BLaER1 treated with 17β-estradiol and CSF1 and Interleukin-3, amounts not matched to agents 10 nM and 100 nM (cell line): ENCODE data around the gene RAD52.
A peak's percentile ranks its signal among the peaks of the same experiment; 100 is the strongest.

Experiments
- H3K27ac ChIP-seq, 11 experiments: shearing (Covaris generic); formaldehyde crosslinking; 2 replicates each; pipeline ENCODE4 v1.8.1; 2022
- H3K27me3 ChIP-seq, 11 experiments: shearing (Covaris generic); formaldehyde crosslinking; 2 replicates each; pipeline ENCODE4 v1.8.1; 2022
- H3K36me3 ChIP-seq, 11 experiments: shearing (Covaris generic); formaldehyde crosslinking; 2 replicates each; pipeline ENCODE4 v1.8.1; 2022
- H3K4me1 ChIP-seq, 10 experiments: shearing (Covaris generic); formaldehyde crosslinking; 2 replicates each; pipeline ENCODE4 v1.8.1; 2022
- H3K4me2 ChIP-seq, 11 experiments: shearing (Covaris generic); formaldehyde crosslinking; 2 replicates each; pipeline ENCODE4 v1.8.1; 2022
- H3K4me3 ChIP-seq, 10 experiments: shearing (Covaris generic); formaldehyde crosslinking; 2 replicates each; pipeline ENCODE4 v1.8.1; 2022
- H3K9ac ChIP-seq, 11 experiments: shearing (Covaris generic); formaldehyde crosslinking; 2 replicates each; pipeline ENCODE4 v1.8.1; 2022
- H3K9me3 ChIP-seq, 11 experiments: shearing (Covaris generic); formaldehyde crosslinking; replicated peaks in 1 of 11; 2 replicates each; pipeline ENCODE4 v1.8.1; 2022
- H4K20me1 ChIP-seq, 11 experiments: shearing (Covaris generic); formaldehyde crosslinking; 2 replicates each; pipeline ENCODE4 v1.8.1; 2022
- Cebpa-rat ChIP-seq, 11 experiments: shearing (Covaris generic); IDR thresholded peaks; 2 replicates each; pipeline ENCODE4 v1.8.1; 2022

RAD52 gene

GRCh38 chr12:974271-974862 is 24.9 kb upstream of the RAD52 start:
- no peak overlapping the region for H3K27ac ChIP-seq
- H3K4me2 ChIP-seq, result no peak overlapping the region
- H3K9ac ChIP-seq, result no peak overlapping the region
- peaks cover 0 to 4% (median 0%) of the 10 kb centered on the region in 11 experiments; a peak in 2 of 22 replicates for H3K9me3 ChIP-seq
- no peak overlapping the region for H3K4me3 ChIP-seq
- peaks cover 0 to 4% (median 0%) of the 10 kb centered on the region in 11 experiments; a peak in 2 of 22 replicates for H3K36me3 ChIP-seq
- peaks cover 0 to 6% (median 0%) of the 10 kb centered on the region in 10 experiments; a peak in 2 of 20 replicates for H3K4me1 ChIP-seq
- H4K20me1 ChIP-seq, result no peaks in the 10 kb centered on the region
- TF ChIP-seq Cebpa-rat (IDR thresholded peaks at IDR 0.05), result no peak
- H3K27me3 ChIP-seq, result no peaks in the 10 kb centered on the region

- no peak overlapping the region for H3K27ac ChIP-seq
- no peaks in the 10 kb centered on the region for H3K27me3 ChIP-seq
- no peak overlapping the region for H3K4me3 ChIP-seq
- peaks cover 0 to 3% (median 0%) of the 10 kb centered on the region in 11 experiments; a peak in 3 of 22 replicates for H3K9me3 ChIP-seq
- peaks cover 0 to 4% (median 0%) of the 10 kb centered on the region in 11 experiments; a peak in 1 of 22 replicates for H3K36me3 ChIP-seq
- H3K9ac ChIP-seq, result no peak overlapping the region
- no peaks in the 10 kb centered on the region for H4K20me1 ChIP-seq
- no peak for TF ChIP-seq Cebpa-rat (IDR thresholded peaks at IDR 0.05)
- no peak overlapping the region for H3K4me2 ChIP-seq
- peaks cover 9 to 23% (median 19%) of the 10 kb centered on the region in 10 experiments for H3K4me1 ChIP-seq
Observed at GRCh38 chr12:971991-972390, 22.5 kb upstream of the RAD52 start.

- Histone ChIP-seq H3K4me3 (no peak overlapping the region), H3K4me1 (peaks cover 12 to 43% (median 34%) of the 10 kb centered on the region in 10 experiments), H4K20me1 (no peaks in the 10 kb centered on the region), H3K27me3 (no peaks in the 10 kb centered on the region), H3K27ac (no peak overlapping the region), H3K9me3 (peaks cover 0 to 4% (median 0%) of the 10 kb centered on the region in 11 experiments; a peak in 1 of 22 replicates), H3K9ac (no peak overlapping the region), H3K4me2 (no peak overlapping the region), H3K36me3 (no peaks in the 10 kb centered on the region)
- no peak for TF ChIP-seq Cebpa-rat (IDR thresholded peaks at IDR 0.05)
Observed at GRCh38 chr12:969821-970220, 20.3 kb upstream of the RAD52 start.

DNA sequence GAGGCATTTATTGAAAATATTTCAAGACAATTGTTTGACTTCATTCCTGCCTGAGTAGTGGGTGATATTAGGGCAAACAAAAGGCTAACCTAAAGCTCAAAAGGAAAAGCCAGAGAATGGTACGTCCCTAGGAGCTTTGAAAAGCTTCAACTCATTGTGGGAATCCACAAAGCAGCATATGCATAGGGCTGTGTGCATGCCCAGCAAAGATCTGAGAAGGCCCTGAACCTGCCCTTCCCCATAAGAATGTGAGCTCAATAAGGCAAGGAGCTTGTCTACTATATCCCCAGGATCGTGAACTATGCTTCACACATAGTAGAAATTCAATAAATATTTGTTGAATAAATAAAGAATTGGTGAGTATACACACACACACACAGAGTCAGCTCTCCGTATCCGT is 19.1 kb upstream of the RAD52 start:
- Histone ChIP-seq H3K4me1 (peaks cover 16 to 50% (median 37%) of the 10 kb centered on the region in 10 experiments), H3K27me3 (no peaks in the 10 kb centered on the region), H3K9me3 (peaks cover 0 to 4% (median 0%) of the 10 kb centered on the region in 11 experiments; a peak in 1 of 22 replicates), H3K4me2 (peak overlapping the region in 9 of 11 experiments; percentile 3 to 80 (median 28); a peak in 9 of 22 replicates), H4K20me1 (no peaks in the 10 kb centered on the region), H3K36me3 (no peaks in the 10 kb centered on the region), H3K9ac (no peak overlapping the region), H3K27ac (peak overlapping the region in 7 of 11 experiments; percentile 18 to 79 (median 59); a peak in 5 of 22 replicates), H3K4me3 (no peak overlapping the region)
- TF ChIP-seq Cebpa-rat (IDR thresholded peaks at IDR 0.05), result no peak

- peak overlapping the region in 6 of 11 experiments; percentile 6 to 80 (median 69); a peak in 10 of 22 replicates for H3K4me2 ChIP-seq
- no peak overlapping the region for H3K4me3 ChIP-seq
- peaks cover 16 to 50% (median 37%) of the 10 kb centered on the region in 10 experiments for H3K4me1 ChIP-seq
- no peak overlapping the region for H3K9ac ChIP-seq
- H4K20me1 ChIP-seq, result no peaks in the 10 kb centered on the region
- H3K9me3 ChIP-seq, result peaks cover 0 to 4% (median 0%) of the 10 kb centered on the region in 11 experiments; a peak in 1 of 22 replicates
- no peak for TF ChIP-seq Cebpa-rat (IDR thresholded peaks at IDR 0.05)
- H3K27ac ChIP-seq, result peak overlapping the region in 8 of 11 experiments; percentile 49 to 79 (median 56); a peak in 12 of 22 replicates
- H3K27me3 ChIP-seq, result no peaks in the 10 kb centered on the region
- no peaks in the 10 kb centered on the region for H3K36me3 ChIP-seq
Observed at GRCh38 chr12:967641-968040, 18.1 kb upstream of the RAD52 start.

DNA sequence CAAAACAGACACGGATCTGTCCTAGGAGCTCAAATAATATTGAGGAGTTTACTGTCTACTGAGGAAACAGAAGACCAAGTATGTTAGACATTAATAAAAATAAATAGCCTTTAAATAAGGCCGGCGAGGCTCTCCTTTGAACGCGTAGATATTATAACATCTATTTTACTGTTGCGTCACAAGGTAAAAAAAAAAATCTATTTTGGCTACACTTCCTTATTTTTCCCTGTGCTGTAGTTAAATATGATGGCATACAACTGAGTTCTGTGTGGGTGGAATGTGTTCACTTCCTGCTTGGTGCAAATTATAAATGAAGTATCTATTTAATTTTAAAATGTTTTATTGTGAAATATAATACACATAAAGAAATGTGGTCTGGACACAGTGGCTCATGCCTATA is 17.2 kb upstream of the RAD52 start:
- no peaks in the 10 kb centered on the region for H3K36me3 ChIP-seq
- H3K27me3 ChIP-seq, result no peaks in the 10 kb centered on the region
- peak overlapping the region in 10 of 11 experiments; percentile 10 to 80 (median 60); a peak in 18 of 22 replicates for H3K4me2 ChIP-seq
- H4K20me1 ChIP-seq, result no peaks in the 10 kb centered on the region
- H3K27ac ChIP-seq, result peak overlapping the region in 9 of 11 experiments; percentile 48 to 79 (median 58); a peak in 18 of 22 replicates
- H3K4me3 ChIP-seq, result peak overlapping the region in 1 of 10 experiments; percentile 32; a peak in 1 of 20 replicates
- peak in 4 of 11 experiments; percentile 10 to 78 (median 42); a peak in 3 of 22 replicates for TF ChIP-seq Cebpa-rat (IDR thresholded peaks at IDR 0.05)
- peak overlapping the region in 4 of 11 experiments; percentile 9 to 41 (median 19); a peak in 5 of 22 replicates for H3K9ac ChIP-seq
- peaks cover 0 to 4% (median 0%) of the 10 kb centered on the region in 11 experiments; a peak in 1 of 22 replicates for H3K9me3 ChIP-seq
- H3K4me1 ChIP-seq, result peaks cover 16 to 50% (median 37%) of the 10 kb centered on the region in 10 experiments

DNA sequence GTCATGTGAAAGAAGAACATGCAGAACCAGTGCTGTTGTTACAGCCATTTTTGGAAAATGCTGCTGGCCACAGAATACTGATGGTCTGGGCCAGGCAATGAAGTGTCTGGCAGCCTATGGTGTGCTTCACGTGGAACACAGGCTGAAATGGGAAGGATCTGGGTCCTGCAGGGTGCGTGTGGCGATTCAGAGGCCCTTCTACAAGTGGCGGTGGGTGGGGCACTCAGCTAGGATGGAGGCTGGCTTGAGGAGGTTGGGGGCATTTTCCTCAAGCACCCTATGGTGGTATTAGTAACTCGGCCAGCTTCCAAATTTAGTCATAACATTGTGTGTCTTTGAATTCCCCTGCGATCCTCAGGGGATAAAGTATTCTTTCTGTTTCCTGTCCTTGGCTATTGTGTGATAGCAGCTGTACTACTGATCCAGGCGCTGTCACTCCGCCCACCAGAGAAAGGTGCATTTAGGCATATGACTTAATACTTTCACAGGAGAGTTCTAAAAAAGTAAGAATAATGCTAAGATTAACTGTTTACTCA is 9.2 kb upstream of the RAD52 start:
- no peak for TF ChIP-seq Cebpa-rat (IDR thresholded peaks at IDR 0.05)
- no peaks in the 10 kb centered on the region for H3K27me3 ChIP-seq
- H3K9ac ChIP-seq, result peak overlapping the region in 9 of 11 experiments; percentile 2 to 63 (median 29); a peak in 14 of 22 replicates
- H3K36me3 ChIP-seq, result no peaks in the 10 kb centered on the region
- H3K4me2 ChIP-seq, result peak overlapping the region; percentile 47 to 86 (median 73)
- H4K20me1 ChIP-seq, result no peaks in the 10 kb centered on the region
- H3K4me3 ChIP-seq, result peak overlapping the region in 2 of 10 experiments; percentile 17 to 30; a peak in 1 of 20 replicates
- peak overlapping the region in 8 of 11 experiments; percentile 43 to 76 (median 60); a peak in 13 of 22 replicates for H3K27ac ChIP-seq
- H3K9me3 ChIP-seq, result no peaks in the 10 kb centered on the region
- H3K4me1 ChIP-seq, result peaks cover 9 to 30% (median 24%) of the 10 kb centered on the region in 10 experiments; a peak in 19 of 20 replicates

DNA sequence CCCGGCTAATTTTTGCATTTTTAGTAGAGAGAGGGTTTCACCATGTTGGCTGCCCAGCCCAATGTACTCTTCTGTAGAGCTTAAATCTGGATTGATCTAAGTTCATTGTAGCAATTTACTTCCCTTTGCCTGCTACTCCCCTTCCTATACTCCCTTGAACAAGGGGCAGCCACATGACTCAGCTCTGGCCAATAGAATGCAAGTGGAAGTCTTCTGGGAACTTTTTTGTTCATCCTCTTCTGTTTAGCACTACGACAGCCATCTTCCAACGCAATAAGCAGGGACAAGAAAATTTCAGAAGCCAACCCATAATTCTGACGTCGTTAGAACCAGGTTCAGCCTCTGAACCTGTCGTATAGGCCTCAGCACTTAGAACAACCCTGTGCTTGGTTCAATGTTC is 6.4 kb upstream of the RAD52 start:
- Histone ChIP-seq H3K4me1 (peaks cover 9 to 41% (median 27%) of the 10 kb centered on the region in 10 experiments), H3K4me3 (no peak overlapping the region), H3K4me2 (no peak overlapping the region), H4K20me1 (no peaks in the 10 kb centered on the region), H3K9ac (no peak overlapping the region), H3K27me3 (no peaks in the 10 kb centered on the region), H3K27ac (no peak overlapping the region), H3K36me3 (no peaks in the 10 kb centered on the region), H3K9me3 (no peaks in the 10 kb centered on the region)
- no peak for TF ChIP-seq Cebpa-rat (IDR thresholded peaks at IDR 0.05)

GRCh38 chr12:954741-955140 is 5.2 kb upstream of the RAD52 start:
- Histone ChIP-seq H3K9ac (no peak overlapping the region), H3K36me3 (no peaks in the 10 kb centered on the region), H3K4me3 (no peak overlapping the region), H4K20me1 (no peaks in the 10 kb centered on the region), H3K4me1 (peaks cover 9 to 41% (median 24%) of the 10 kb centered on the region in 10 experiments), H3K27me3 (no peaks in the 10 kb centered on the region), H3K27ac (no peak overlapping the region), H3K9me3 (no peaks in the 10 kb centered on the region), H3K4me2 (no peak overlapping the region)
- no peak for TF ChIP-seq Cebpa-rat (IDR thresholded peaks at IDR 0.05)
